Measurements from ENCODE around the gene DNA2.

- TF ChIP-seq CTCF (IDR thresholded peaks at IDR 0.05) (no peak), EZH2 (IDR thresholded peaks at IDR 0.05) (no peak)
These were observed 25.6 kb downstream of the DNA2 start for GRCh38 chr10:68446179-68446578.
